ENCODE measurements around the gene R3HCC1L.

DNA sequence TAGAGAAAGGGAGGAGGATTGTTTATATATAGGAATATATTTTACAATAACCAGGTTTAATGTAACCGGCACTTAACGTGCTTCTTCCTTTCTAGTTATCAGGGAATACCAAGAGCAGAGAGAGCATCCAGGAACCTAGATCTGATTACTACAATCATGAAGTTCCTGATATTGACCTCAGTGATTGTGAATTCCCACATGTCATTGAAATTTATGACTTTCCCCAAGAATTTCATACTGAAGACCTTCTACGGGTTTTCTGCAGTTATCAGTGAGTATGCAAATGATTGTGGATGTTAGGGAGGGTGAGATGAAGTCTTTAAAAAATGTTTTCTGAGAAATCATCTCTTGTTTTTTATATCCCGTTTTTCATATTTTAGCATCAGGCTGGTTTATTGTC is 97.0 kb downstream of the R3HCC1L start:
- no peak for TF ChIP-seq GABPB1 (CRISPR knock-in tag; IDR thresholded peaks at IDR 0.05)
- no peak for TF ChIP-seq ZBTB8A (IDR thresholded peaks at IDR 0.05; ENCODE audit: partially characterized antibody)
- TF ChIP-seq FOXM1 (IDR thresholded peaks at IDR 0.05; ENCODE audit: low read depth) = no peak
- no peak for TF ChIP-seq FOXM1 (CRISPR knock-in tag; IDR thresholded peaks at IDR 0.05; ENCODE audit: low read depth)
